Astrocyte of the hippocampus (primary cell): Measurements from ENCODE around the gene CRYBG2.
"Not testable (repeated sequence)": the region's sequence is repeated elsewhere in the genome, so short reads cannot be mapped to it uniquely, and the experiment has no call there.

Source experiments
- DNase-seq: peaks from one replicate; pipeline ENCODE4 v3.0.0; 2011; ENCODE audit warnings: low read depth, low spot score

The CRYBG2 gene

DNA sequence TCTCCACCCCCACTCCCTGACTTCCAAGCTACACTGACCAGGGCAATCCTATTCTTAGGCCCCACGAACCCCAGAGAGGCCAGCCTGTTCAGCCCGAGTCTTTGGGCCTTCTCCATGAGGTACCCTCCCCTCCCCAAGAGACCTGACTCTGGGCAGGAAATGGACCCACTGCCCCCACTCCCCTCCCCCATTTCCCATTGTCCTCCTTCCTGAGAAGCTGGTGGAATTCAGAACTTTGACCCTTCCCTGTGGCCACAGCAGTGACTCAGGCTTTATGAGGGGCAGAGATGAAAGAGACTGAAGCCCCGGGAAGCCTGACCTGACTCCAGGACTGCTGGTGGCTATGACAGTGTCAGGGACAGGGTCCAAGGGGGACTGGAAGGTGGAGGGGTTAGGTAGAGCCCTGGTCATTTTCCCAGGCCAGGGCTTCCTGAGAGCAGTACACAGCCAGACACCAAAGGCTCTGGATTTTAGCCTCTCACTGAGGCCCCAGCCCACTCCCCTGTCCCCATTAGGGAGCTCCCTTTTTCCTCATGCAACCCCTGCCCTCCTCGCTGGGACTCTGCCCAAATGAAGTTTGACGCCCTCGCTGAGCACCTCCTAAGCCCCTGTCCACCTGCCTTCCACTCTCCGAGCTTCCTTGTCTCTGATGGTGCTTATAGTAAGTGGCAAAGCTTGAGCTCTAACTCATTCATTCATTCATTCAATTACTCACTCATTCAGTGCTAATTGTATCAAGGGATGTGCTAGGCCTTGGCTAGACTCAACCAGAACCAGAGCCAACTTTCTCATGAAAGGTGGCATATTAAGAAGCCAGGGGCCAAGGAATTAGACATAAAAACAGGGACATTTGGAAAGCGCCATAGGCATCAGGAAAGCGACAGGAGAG lies 3.0 kb downstream of the CRYBG2 start:
- peak; percentile 29 for DNase-seq

DNA sequence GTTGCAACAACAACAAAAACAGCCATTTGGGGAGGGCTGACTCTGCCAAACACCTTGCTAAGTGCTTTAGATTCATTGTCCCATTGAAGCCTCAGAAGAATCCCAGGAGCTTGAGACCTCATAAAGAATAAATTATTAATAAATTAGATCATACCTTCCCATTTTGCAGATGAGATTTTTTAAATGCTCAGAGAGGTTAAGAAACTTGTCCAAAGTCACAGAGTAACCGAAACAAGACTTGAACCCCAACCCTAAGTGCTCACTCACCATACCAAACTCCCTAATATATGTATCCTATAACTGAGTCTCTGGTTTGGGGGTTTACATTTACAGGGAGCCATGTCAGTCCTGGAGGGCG lies 3.6 kb downstream of the CRYBG2 start:
- no peak for DNase-seq

DNA sequence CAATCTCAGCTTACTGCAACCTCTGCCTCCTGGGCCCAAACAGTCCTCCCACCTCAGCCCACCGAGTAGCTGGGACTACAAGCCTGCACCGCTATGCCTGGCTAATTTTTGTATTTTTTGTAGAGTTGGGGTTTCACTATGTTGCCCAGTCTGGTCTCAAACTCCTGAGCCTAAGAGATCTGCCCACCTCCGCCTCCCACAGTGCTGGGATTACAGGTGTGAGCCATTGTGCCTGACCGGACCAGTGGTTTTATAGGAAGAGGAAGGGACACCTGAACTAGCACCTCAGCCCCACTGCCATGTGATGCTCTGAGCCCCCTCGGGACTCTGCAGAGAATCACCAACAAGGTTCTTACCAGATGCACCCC lies 4.1 kb downstream of the CRYBG2 start:
- DNase-seq: no peak

DNA sequence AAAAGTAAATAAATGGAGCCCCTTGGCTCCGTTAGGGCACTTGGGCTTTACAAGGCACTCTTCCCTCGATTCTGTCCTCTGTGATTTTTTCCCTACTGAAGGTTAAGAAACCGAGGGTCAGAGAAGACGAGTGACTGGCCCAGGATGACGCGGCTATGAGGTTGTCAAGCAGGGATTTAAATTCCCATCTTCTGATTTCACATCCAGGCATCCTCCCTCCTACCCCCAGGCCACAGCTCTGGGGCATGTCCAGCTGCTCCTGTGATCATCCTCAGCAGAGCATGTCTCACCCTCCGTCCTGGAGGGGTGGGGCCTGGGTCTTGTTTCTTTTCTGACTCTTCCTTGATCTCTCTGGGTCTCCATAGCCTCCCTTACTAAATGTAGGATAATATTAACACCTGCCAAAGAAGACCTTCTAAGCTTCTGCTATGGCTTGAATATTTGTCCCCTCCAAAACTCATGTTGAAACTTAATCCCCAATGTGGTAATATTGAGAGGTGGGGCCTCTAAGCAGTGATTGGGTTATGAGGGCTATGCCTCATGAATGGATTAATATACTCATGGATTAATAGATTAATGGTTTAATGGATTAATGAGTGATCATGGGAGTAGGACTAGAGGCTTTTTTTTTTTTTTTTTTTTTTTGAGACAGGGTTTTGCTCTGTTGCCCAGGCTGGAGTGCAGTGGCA lies 4.6 kb downstream of the CRYBG2 start:
- peak; percentile 33 for DNase-seq

DNA sequence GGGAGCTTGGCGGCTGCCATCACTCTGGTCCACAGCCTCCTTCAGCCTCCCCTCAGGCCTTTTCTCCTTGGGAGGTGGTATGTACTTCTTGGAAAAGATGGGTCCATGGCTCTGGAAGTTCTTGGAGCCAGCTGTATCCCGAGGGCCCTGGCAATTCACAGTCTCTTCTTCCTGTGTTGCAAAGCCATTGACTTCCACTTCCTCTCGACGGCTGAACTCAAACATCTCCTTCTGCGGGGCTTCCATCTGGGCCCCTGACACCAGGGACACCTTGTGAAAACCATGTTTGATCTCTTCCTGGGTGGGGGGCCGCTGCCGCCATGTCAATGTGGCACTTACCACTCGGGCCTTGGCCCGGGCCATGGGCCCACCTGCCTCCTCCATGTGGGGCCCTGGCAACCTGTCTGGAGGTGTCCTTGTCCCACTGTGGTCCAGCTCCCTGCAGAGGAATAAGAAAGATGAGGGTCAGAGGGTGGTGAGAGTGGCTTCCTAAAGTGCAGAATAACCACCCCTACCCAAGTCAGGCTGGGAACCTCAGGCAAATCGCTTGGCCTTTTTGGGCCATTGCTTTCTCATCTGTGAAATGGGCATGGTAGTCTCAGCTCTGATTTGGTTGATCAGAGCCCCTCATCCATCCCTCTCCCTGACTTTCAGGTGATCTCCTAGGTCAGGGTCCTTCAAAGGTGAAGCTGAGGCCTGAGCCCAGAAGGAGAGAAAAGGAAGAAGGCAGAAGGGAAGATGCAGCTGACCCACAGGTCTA lies 7.5 kb downstream of the CRYBG2 start:
- no peak for DNase-seq

DNA sequence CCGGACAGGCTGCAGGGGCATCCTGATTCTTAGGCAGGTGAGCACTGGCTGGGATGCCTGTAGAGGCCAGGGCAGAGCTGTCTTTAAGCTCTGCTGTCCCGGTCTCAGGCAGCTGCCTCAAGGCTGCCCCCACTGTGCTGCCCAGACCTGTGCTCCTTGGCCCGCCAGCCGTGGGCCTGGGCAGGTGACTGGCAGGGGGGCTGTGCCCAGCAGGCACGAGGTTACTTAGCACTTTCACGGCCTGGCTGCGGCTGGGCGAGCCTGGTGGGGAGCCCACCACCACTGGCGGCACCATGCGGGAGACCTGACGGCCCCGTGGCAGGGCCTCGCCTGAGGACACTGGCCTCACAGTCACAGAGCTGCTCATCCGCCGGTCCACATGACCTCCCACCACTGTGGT lies 8.2 kb downstream of the CRYBG2 start:
- DNase-seq: no peak

DNA sequence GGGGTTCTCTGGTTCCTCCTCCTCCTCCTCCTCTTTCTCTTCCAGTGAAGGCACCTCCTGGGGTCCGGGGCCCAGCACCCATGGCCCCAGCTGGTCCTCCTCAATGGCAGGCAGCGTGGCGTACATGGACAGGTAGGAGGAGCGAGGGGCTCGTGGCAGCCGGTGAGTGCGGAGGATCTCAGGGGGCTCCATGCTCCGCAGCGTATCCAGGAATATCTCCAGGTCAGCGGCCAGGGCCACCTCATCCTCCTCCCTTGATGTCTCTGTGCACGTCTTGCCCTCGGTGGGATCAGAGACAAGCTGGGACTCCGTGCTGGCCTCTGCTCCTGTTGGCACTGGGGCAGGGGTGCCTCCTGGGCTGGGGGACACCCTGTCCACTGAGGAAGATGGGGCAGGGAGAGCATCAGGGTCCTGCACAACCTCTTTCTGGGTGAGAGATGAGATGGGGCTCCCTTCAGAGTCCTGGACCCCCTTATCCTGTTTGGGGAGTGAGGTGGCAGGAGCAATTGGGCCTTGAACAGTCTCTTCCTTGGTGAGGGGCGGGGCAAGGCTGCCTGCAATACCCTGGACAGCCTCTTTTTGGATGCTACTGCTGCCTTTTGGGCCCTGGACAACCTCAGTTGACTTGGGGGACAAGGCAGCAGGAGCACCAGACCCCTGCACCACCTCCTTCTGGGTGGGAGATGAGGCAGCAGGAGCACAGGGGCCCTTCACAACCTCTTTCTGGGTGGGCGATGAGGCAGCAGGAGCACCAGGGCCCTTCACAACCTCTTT lies 9.6 kb downstream of the CRYBG2 start:
- DNase-seq: no peak

DNA sequence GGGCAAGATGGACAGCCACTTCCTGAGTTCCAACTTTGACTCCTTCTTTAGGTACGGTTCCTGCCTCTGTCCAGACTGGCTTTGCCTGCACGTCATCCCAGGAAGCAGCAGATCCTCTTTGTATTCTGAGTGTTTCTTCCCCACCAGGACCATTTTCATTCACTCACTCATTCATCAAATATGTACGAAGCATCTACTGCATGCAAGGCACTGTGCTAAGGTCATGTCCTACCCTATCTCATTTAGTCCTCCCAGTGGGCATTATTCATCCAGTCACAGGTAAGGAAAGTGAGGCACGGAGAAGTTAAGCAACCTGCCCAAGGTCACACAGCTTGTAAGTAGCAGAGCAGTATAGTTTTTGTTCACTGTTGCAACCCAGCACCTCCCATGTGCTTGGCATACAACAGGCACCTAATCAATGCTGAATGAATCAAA lies 13.9 kb downstream of the CRYBG2 start:
- no peak for DNase-seq

DNA sequence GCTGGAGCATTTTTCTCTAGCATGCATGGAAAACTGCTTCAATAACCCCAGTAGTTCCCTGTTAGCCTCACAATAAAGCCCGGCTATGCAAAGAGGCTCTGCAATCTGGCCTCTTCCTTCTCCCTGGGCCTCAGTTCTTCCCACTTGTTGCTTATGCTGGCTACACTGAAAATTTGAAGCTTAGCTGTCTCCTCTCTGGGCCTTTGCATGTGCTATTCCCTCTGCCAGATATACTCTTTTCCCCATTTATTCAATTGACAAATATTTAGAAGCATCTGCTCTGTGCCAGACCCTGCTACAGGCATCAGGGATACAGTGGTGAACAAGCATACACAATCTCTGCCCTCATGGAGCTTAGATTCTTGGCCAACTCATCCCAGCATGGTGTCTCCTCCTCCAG lies 15.3 kb downstream of the CRYBG2 start:
- DNase-seq: no peak

DNA sequence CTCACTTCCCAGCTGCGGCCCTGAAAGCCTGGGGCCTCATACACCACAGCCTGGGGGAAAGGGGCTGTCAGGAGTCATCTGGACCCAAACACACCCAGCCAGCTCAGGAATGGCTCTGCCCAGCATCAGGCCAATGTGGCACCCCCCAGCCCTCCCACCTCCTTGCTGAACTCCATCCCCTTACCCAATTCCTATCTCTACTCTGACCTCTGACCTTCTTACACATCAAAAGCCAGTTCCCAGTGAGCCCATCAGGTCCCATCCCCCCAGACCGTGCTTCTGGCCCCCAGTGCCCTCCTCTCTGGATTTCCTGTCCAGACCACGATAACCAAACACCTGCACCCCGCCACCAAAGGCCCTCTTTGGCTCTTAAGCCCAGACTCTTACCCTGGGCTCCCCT lies 16.3 kb downstream of the CRYBG2 start:
- DNase-seq: no peak

DNA sequence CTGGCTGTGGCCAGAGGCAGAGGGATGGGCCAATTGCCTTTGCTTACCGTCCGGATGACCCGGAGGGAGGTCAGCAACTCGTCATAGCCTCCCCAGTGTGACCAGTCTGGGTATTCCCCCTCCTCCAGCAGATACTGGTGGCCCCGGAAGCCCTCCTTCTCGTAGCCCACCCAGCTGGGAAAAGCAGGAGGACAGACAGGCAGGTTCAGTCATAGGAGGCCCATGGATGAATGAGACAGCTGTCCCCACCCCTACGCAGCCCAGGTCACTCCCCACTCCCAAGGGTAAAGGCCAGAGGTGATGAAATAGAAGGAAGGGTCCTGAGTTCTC lies 16.8 kb downstream of the CRYBG2 start:
- DNase-seq: no peak

DNA sequence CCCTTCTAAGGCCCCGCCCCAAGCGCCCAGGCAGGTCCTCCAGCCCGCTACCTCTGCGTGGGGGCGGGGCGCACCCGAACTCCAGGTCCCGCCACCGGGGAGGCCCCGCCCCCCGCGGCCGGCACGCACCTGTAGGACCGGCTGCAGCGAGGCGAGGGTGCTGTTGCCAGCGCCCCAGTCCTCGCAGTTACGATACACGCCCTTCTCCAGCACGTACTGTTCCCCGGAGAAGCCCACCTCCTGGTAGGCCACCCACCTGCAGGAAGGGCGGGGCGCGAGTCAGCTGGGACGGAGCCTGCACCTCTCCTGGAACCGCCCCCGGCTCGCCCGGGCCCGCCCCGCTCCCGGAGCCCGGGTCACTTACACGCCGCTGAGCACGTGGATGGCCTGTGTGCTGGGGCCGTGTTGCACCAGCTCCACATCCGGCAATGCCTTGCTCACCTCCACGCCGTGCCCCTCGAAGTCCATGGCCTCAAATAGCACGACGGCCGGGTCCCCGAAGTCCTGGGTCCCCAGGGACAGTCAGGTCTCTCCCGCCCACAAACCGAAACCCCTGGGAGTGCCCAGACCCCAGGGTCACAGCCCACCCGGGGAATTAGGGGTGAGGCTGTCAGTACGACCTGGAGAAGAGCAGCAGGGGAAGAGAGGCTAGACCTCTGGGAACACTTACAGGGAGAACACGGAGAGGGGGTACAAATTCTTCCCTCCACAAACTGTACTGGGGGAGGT lies 17.3 kb downstream of the CRYBG2 start:
- peak; percentile 43 for DNase-seq

DNA sequence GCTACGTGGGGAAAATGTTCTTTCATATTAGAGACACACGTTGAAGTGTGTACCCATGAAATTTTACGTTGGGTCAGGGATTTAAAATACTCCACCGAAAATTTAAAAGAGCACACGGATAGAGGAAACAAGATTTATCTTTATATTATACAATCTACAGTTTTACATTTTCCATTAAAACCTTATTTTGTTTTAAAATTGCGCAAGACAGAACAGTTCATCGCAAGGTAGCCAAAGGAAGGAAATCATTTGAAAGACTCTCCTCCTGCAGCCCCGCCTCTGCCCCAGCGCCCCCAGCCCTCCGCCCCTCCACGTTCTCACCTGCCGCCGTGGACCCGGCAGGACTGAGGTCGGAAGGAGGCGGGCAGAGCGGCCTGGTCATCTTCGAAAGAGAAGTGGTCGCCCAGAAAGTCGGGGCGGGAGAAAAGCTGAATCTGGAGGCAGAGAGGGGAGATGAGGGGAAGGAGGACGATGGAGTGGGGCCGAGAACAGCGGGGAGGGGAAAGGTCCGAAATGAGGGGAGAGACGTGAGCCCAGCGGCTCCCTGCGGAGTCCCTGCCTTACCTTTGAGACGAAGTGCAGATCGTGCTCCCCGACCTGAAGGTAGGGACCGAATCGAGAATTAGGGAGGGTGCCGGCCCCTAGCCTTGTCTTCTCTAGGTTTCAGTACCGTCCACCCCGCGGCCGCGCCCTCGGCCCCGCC lies 18.0 kb downstream of the CRYBG2 start:
- no peak for DNase-seq

DNA sequence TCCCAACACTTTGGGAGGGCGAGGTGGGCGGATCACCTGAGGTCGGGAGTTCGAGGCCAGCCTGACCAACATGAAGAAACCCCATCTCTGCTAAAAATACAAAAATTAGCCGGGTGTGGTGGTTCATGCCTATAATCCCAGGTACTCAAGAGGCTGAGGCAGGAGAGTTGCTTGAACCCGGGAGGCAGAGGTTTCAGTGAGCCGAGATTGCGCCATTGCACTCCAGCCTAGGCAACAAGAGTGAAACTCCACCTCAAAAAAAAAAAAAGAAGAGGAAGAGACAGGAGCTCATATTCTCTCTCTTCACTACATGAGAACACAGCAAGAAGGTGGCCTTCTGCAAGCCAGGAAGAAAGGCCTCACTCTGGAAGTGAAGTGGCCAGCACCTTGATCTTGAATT lies 20.6 kb downstream of the CRYBG2 start:
- not testable (repeated sequence) for DNase-seq

DNA sequence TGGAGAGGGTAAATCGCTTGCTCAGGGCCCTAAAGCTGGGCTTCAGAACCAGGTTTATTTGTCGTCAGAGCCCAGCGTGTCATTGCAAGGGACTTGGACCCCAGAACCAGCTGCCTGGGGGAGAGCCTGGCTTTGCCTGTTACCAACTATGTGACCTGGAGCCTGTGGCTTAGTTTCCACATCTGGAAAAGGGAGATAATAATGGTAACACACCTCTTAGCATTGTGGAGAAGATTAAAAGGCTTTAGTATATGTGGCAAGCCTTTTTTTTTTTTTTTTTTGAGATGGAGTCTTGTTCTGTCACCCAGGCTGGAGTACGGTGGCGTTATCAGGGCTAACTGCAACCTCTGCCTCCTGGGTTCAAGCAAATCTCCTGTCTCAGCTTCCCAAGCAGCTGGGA lies 23.7 kb downstream of the CRYBG2 start:
- DNase-seq: no peak

DNA sequence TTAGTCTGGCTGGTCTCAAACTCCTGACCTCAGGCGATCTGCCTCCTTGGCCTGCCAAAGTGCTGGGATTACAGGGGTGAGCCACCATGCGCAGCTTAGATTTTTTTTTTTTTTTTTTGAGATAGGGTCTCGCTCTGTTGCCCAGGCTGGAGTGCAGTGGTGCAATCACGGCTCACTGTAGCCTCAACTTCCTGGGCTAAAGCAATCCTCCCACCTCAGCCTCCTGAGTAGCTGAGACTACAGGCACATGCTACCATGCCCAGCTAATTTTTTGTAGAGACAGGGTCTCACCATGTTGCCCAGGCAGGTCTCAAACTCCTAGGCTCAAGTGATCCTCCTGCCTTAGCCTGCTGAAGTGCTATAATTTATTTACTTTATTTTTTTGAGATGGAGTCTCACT lies 24.6 kb downstream of the CRYBG2 start:
- DNase-seq: not testable (repeated sequence)

DNA sequence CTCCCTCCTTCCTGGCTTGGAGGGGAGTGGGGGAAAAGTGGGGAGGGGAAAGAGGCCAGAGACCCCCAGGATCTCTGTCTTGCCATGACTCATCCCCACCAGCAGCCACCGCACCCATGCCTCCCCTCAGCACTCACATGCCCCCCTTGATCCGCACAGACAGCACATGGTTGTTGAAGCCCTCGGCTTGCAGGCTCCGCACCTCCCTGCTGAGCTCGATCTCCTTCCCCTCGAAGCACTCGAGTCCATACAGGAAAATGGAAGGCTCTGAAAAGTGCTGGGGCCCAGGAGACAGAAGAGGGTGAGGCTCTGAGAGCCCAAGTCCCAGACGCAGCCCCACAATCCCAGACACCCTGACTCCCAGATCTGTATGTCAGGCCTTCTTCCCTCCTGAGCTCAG lies 25.3 kb downstream of the CRYBG2 start:
- DNase-seq: no peak

DNA sequence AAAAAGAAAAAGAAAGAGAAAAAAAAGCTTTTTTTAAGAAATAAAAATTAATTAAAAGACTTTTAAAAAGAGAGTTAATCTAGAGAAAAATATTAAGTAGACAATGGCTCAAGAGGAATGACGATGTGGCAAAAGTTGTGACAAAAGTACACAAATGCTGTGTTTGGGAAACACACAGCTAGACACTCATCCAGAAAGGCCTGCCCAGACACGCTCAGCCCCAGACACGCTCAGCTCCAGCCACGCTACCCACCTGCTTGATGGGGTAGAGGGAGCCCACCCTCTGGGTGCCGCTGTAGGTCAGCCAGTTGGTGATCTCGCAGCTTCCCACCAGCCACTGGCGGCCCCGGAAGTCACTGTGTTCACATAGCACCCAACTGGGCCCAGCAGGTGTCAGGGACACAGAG lies 26.0 kb downstream of the CRYBG2 start:
- no peak for DNase-seq

DNA sequence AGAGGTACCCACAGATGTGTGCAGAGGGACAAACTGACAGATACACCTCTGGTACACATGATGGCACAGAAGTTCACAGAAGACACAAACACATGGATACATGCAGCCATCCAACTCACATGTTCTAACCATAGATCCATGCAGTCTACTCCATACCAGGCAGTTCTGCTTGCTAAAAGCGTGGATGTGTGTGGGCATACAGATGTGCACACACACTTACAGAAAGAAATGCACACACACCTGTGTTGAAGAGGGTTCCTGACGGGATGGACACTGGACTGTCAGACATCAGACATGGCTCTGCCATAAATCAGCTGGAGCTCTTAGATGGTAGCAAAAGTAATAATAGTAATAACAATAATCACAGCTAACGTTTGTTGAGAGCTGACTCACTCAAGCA lies 29.4 kb downstream of the CRYBG2 start:
- DNase-seq: no peak

DNA sequence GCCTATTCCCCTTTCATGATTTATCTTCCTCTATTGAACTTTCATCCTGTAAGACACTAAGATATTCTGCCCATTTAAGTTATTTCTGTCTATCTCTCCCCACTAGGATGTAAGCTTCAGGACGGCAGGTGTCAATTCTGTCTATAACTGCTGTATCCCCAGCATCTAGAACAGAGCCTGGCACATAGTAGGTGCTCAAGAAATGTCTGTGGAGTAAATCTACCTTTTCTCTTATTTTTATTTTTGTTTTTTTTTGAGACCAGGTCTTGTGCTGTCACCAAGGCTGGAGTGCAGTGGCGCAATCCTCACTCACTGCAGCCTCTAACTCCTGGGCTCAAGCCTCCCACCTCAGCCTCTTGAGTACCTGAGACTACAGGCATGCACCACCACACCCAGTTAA lies 30.5 kb downstream of the CRYBG2 start:
- DNase-seq: no peak

DNA sequence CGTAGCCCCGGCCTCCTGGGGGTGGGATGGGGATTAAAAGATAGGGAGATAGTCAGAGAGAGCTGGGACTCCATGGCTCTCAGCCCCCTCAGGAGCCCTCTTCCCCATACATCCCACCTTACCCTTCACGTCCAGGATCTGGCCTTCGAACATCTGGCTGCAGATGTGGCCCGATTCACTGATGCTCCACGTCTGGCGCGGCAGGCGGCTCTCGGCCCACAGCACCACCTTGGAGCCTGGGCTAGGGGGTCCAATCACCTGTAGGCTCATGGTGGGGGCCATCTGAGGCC lies 31.9 kb downstream of the CRYBG2 start:
- no peak for DNase-seq
